HEK293 (cell line): Measurements from ENCODE around the gene BLMH.

Experiments used
- CTCF ChIA-PET: fragments of 350-600 bp; formaldehyde crosslinking; extraction: SDS; loops from one replicate; lab custom pipeline; 2021; ENCODE audit warnings: antibody characterized with exemption; lab: Yijun Ruan, JAX
- POLR2A ChIA-PET: fragments of 300-600 bp; formaldehyde crosslinking; extraction: SDS; loops from one replicate; lab custom pipeline; 2020; ENCODE audit warnings: antibody characterized with exemption, inconsistent platforms; lab: Yijun Ruan, JAX
- H3K27ac ChIP-seq: fragments of 200-500 bp; sonication (Bioruptor generic); 2 replicates; pipeline ENCODE4 v1.5.1; 2014; ENCODE audit warnings: low read depth, low read length, control low read depth, inconsistent platforms; ENCODE audit errors: extremely low read depth
- H3K36me3 ChIP-seq, 2 experiments: fragments of 200-500 bp in 1 of 2; sonication (Bioruptor generic) in 1 of 2; 1 replicate in 1 of 2; 2 replicates in 1 of 2; pipeline ENCODE4 v1.5.1; 2014 to 2017; ENCODE audit warnings: inconsistent platforms in 2 of 2, low read length in 2 of 2; ENCODE audit not compliant: control insufficient read depth in 2 of 2, insufficient read depth in 1 of 2
- H3K4me1 ChIP-seq: fragments of 200-500 bp; sonication (Bioruptor generic); 2 replicates; pipeline ENCODE4 v1.5.1; 2014; ENCODE audit warnings: mild to moderate bottlenecking, low read length, inconsistent platforms; ENCODE audit not compliant: control insufficient read depth, insufficient read depth
- H3K4me3 ChIP-seq: 2 replicates; pipeline ENCODE4 v1.5.1; 2011; ENCODE audit warnings: low read depth, mild to moderate bottlenecking, control low read depth, low read length, moderate library complexity
- H3K9me3 ChIP-seq: fragments of 200-500 bp; sonication (Bioruptor generic); 2 replicates; pipeline ENCODE4 v1.5.1; 2014; ENCODE audit warnings: low read depth, low read length, inconsistent platforms; ENCODE audit not compliant: control insufficient read depth, insufficient read depth
- ELK4 ChIP-seq: IDR thresholded peaks from 2 replicates; pipeline ENCODE4 v1.6.1; 2011; ENCODE audit warnings: mild to moderate bottlenecking, low read depth, low read length, borderline replicate concordance
- IKZF3 ChIP-seq: fragments of 450-650 bp; IDR thresholded peaks from 2 replicates; pipeline ENCODE4 v1.5.0; 2018; ENCODE audit warnings: missing biosample characterization, mild to moderate bottlenecking, missing genetic modification characterization, moderate library complexity
- KLF1 ChIP-seq: fragments of 450-650 bp; formaldehyde crosslinking; IDR thresholded peaks from 2 replicates; pipeline ENCODE4 v1.5.1; 2016; ENCODE audit warnings: missing biosample characterization, missing genetic modification characterization
- PRDM1 ChIP-seq: fragments of 450-650 bp; formaldehyde crosslinking; IDR thresholded peaks from 2 replicates; pipeline ENCODE4; 2016; ENCODE audit warnings: missing biosample characterization, missing genetic modification characterization
- SP7 ChIP-seq: fragments of 450-650 bp; formaldehyde crosslinking; IDR thresholded peaks from 2 replicates; pipeline ENCODE4 v1.5.1; 2016; ENCODE audit warnings: missing biosample characterization, missing genetic modification characterization
- TRIM28 ChIP-seq: IDR thresholded peaks from 2 replicates; pipeline ENCODE4 v1.6.1; 2011; ENCODE audit warnings: low read length, control low read depth, borderline replicate concordance
- ZBTB17 ChIP-seq: fragments of 450-650 bp; formaldehyde crosslinking; IDR thresholded peaks from 2 replicates; pipeline ENCODE4 v1.5.1; 2016; ENCODE audit warnings: missing biosample characterization, missing genetic modification characterization
- ZFHX2 ChIP-seq: fragments of 450-650 bp; formaldehyde crosslinking; conservative IDR thresholded peaks from 2 replicates; pipeline ENCODE4 v1.5.1; 2016; ENCODE audit warnings: missing biosample characterization, missing genetic modification characterization
- ZFP37 ChIP-seq: fragments of 450-650 bp; formaldehyde crosslinking; IDR thresholded peaks from 2 replicates; pipeline ENCODE4 v1.5.1; 2016; ENCODE audit warnings: missing biosample characterization, missing genetic modification characterization
- ZNF132 ChIP-seq: fragments of 450-650 bp; formaldehyde crosslinking; IDR thresholded peaks from 2 replicates; pipeline ENCODE4 v1.5.1; 2017; ENCODE audit warnings: missing biosample characterization, missing genetic modification characterization, borderline replicate concordance
- ZNF140 ChIP-seq: fragments of 450-650 bp; formaldehyde crosslinking; IDR thresholded peaks from 2 replicates; pipeline ENCODE4 v1.5.1; 2016; ENCODE audit warnings: missing biosample characterization, missing genetic modification characterization
- ZNF157 ChIP-seq: fragments of 450-650 bp; formaldehyde crosslinking; IDR thresholded peaks from 2 replicates; pipeline ENCODE4 v1.5.1; 2016; ENCODE audit warnings: missing biosample characterization, missing genetic modification characterization
- ZNF184 ChIP-seq: fragments of 450-650 bp; IDR thresholded peaks from 2 replicates; pipeline ENCODE4 v1.5.1; 2018; ENCODE audit warnings: missing biosample characterization, mild to moderate bottlenecking, missing genetic modification characterization
- ZNF19 ChIP-seq: fragments of 450-650 bp; formaldehyde crosslinking; IDR thresholded peaks from 2 replicates; pipeline ENCODE4; 2016; ENCODE audit warnings: missing biosample characterization, missing genetic modification characterization, low read depth
- ZNF24 ChIP-seq: fragments of 450-650 bp; formaldehyde crosslinking; IDR thresholded peaks from 2 replicates; pipeline ENCODE4 v1.5.1; 2016; ENCODE audit warnings: missing biosample characterization, missing genetic modification characterization
- ZNF391 ChIP-seq: fragments of 450-650 bp; formaldehyde crosslinking; IDR thresholded peaks from 2 replicates; pipeline ENCODE4 v1.5.1; 2016; ENCODE audit warnings: low read depth, missing biosample characterization, missing genetic modification characterization, borderline replicate concordance
- ZNF488 ChIP-seq: fragments of 450-650 bp; formaldehyde crosslinking; IDR thresholded peaks from 2 replicates; pipeline ENCODE4 v1.5.1; 2016; ENCODE audit warnings: missing biosample characterization, missing genetic modification characterization
- ZNF555 ChIP-seq: fragments of 450-650 bp; formaldehyde crosslinking; conservative IDR thresholded peaks from 2 replicates; pipeline ENCODE4 v1.5.1; 2017; ENCODE audit warnings: missing biosample characterization, mild to moderate bottlenecking, missing genetic modification characterization, inconsistent platforms
- ZNF585B ChIP-seq: fragments of 450-650 bp; formaldehyde crosslinking; IDR thresholded peaks from 2 replicates; pipeline ENCODE4 v1.5.1; 2016; ENCODE audit warnings: missing biosample characterization, missing genetic modification characterization
- ZNF610 ChIP-seq: fragments of 450-650 bp; formaldehyde crosslinking; IDR thresholded peaks from 2 replicates; pipeline ENCODE4 v1.5.1; 2016; ENCODE audit warnings: missing biosample characterization, missing genetic modification characterization, borderline replicate concordance
- ZNF621 ChIP-seq: fragments of 450-650 bp; formaldehyde crosslinking; IDR thresholded peaks from 2 replicates; pipeline ENCODE4 v1.5.1; 2017; ENCODE audit warnings: missing biosample characterization, missing genetic modification characterization
- ZNF660 ChIP-seq: fragments of 450-650 bp; IDR thresholded peaks from 2 replicates; pipeline ENCODE4 v1.5.1; 2018; ENCODE audit warnings: missing biosample characterization, mild to moderate bottlenecking, missing genetic modification characterization
- ZNF747 ChIP-seq: fragments of 450-650 bp; formaldehyde crosslinking; IDR thresholded peaks from 2 replicates; pipeline ENCODE4 v1.5.1; 2016; ENCODE audit warnings: missing biosample characterization, missing genetic modification characterization
- ZNF837 ChIP-seq: fragments of 450-650 bp; formaldehyde crosslinking; IDR thresholded peaks from 2 replicates; pipeline ENCODE4 v1.5.1; 2016; ENCODE audit warnings: missing biosample characterization, missing genetic modification characterization
- TF ChIP-seq, protein P1 (sequence below): fragments of 450-650 bp; formaldehyde crosslinking; IDR thresholded peaks from 2 replicates; pipeline ENCODE4 v1.5.1; 2016; ENCODE audit warnings: missing biosample characterization, missing genetic modification characterization

Gene BLMH

GRCh38 chr17:30246460-30246859 lies 45.3 kb downstream of the BLMH start (continued):
- no peak for TF ChIP-seq ZNF488 (tag by site-specific recombination)
- no peak for TF ChIP-seq ZNF660 (tag by site-specific recombination)
- no peak for TF ChIP-seq ZFP37 (tag by site-specific recombination)
- TF ChIP-seq TRIM28: no peak
- TF ChIP-seq ZNF391: no peak
- TF ChIP-seq ZNF24: no peak
- TF ChIP-seq PRDM1: no peak

DNA sequence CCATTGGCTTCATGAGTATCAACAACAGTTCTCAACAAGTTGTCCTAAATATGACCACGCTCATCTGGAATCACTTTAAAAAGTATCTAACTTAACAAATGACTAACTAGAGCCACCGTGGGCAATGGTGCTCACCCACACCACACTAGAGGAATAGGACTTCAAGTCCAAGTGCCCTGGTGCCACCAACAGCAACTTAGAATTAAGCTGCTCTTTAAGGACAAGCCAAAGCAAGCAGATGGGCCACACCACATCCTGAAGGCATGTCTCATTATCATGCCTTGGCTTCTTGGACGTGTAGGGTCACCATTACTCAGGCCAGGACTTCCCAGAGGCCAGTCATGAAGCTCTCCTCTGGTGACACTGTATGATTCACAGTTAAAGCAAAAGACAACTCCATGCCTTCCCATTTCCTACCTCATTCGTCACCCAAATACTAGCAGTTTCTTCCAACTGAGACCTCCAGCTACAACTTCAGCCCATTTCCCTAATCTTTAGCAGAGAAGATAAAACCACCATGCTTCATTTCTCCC lies 46.8 kb downstream of the BLMH start:
- Histone ChIP-seq H3K4me3 (no peak overlapping the region), H3K9me3 (no peaks in the 10 kb centered on the region), H3K36me3 (peaks cover 24 to 31% of the 10 kb centered on the region in 2 experiments; a peak in 2 of 3 replicates), H3K4me1 (no peaks in the 10 kb centered on the region), H3K27ac (no peak overlapping the region)
- TF ChIP-seq ZNF610 (no peak), IKZF3 (tag by site-specific recombination) (no peak)
- ChIA-PET POLR2A (interaction anchor here (0.9 kb wide), 1 partner anchor 9 kb away, joined by 3 read pairs; no protein-coding TSS in a partner anchor), CTCF (interaction anchor here (0.6 to 1.0 kb wide), 2 partner anchors 32 to 140 kb away, joined by 3 read pairs; no protein-coding TSS in a partner anchor)

- POLR2A ChIA-PET: no interaction called here
- no peak overlapping the region for H3K4me3 ChIP-seq
- CTCF ChIA-PET: no interaction called here
- H3K36me3 ChIP-seq: peaks cover 17 to 18% of the 10 kb centered on the region in 2 experiments; a peak in 2 of 3 replicates
- TF ChIP-seq ZFHX2: no peak
- no peak for TF ChIP-seq ZNF621
- no peak for TF ChIP-seq KLF1 (tag by site-specific recombination)
- TF ChIP-seq ZNF140 (tag by site-specific recombination): no peak
- TF ChIP-seq ZNF157 (tag by site-specific recombination): no peak
- no peak for TF ChIP-seq ZNF747
- TF ChIP-seq ZNF132 (tag by site-specific recombination): no peak
- TF ChIP-seq ZNF555 (tag by site-specific recombination): no peak
- TF ChIP-seq, protein P1, sequence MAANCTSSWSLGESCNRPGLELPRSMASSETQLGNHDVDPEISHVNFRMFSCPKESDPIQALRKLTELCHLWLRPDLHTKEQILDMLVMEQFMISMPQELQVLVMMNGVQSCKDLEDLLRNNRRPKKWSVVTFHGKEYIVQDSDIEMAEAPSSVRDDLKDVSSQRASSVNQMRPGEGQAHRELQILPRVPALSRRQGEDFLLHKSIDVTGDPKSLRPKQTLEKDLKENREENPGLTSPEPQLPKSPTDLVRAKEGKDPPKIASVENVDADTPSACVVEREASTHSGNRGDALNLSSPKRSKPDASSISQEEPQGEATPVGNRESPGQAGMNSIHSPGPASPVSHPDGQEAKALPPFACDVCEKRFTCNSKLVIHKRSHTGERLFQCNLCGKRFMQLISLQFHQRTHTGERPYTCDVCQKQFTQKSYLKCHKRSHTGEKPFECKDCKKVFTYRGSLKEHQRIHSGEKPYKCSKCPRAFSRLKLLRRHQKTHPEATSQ (tag by site-specific recombination): no peak
- no peak for TF ChIP-seq ZNF184 (tag by site-specific recombination)
- TF ChIP-seq ZNF837: no peak
- no peak for TF ChIP-seq ZBTB17 (tag by site-specific recombination)
- TF ChIP-seq ELK4: no peak
- no peak for TF ChIP-seq ZNF19 (tag by site-specific recombination)
- TF ChIP-seq SP7: no peak
- no peak for TF ChIP-seq ZNF585B
- H3K27ac ChIP-seq: no peak overlapping the region
- no peaks in the 10 kb centered on the region for H3K9me3 ChIP-seq
- H3K4me1 ChIP-seq: no peaks in the 10 kb centered on the region
These were observed 48.2 kb downstream of the BLMH start for GRCh38 chr17:30243568-30243967.
